Measurements from ENCODE around the gene KCNMA1. TPM values are rescaled to one million over a fixed set of nuclear protein-coding genes. Genes with fewer than 3 reads are reported as not detected.

KCNMA1 gene
- total and polyA plus RNA-seq, 10 of the 15 experiments (the other 5 are each of a cell fraction or from before 2014, with no cell fraction given), result 8.5 to 77.0 (median 21.3) TPM

- TF ChIP-seq FOXK2 (IDR thresholded peaks at IDR 0.05) (no peak), RBBP5 (conservative IDR thresholded peaks at IDR 0.05) (no peak), NFYA (IDR thresholded peaks at IDR 0.05; ENCODE audit: borderline replicate concordance, low read depth, low read length) (no peak), ZBTB11 (CRISPR knock-in tag; IDR thresholded peaks at IDR 0.05) (no peak), RAD21 (IDR thresholded peaks at IDR 0.05; ENCODE audit: insufficient read depth, low read depth, low read length) (no peak), SMC3 (IDR thresholded peaks at IDR 0.05; ENCODE audit: borderline replicate concordance, low read length) (no peak), ZNF384 (IDR thresholded peaks at IDR 0.05; ENCODE audit: borderline replicate concordance, low read depth, low read length) (no peak), KDM1A (IDR thresholded peaks at IDR 0.05; ENCODE audit: borderline replicate concordance) (no peak), SKIL (IDR thresholded peaks at IDR 0.05; ENCODE audit: low read depth, poor library complexity, severe bottlenecking) (no peak), FOXM1 (IDR thresholded peaks at IDR 0.05; ENCODE audit: low read depth, low read length) (no peak), TARDBP (IDR thresholded peaks at IDR 0.05; ENCODE audit: borderline replicate concordance) (no peak), TCF3 (IDR thresholded peaks at IDR 0.05; ENCODE audit: borderline replicate concordance, insufficient read depth, low read depth, low read length) (no peak), SRF (IDR thresholded peaks at IDR 0.05; ENCODE audit: low read depth in 2 of 2, low read length in 2 of 2) (no peak)
Measured at GRCh38 chr10:77114181-77114821, 523.3 kb downstream of the KCNMA1 start (continued).
